Lower lobe of right lung (tissue), 2 donors: ENCODE results near the gene LTBP3. TPM values are rescaled to one million over a fixed set of nuclear protein-coding genes. Genes with fewer than 3 reads are reported as not detected.
A peak's percentile ranks its signal among the peaks of the same experiment; 100 is the strongest.

Source experiments
- ATAC-seq, 2 donors: fragments of 200-7000 bp; cut with Tn5 transposase; one replicate each; pipeline ENCODE4 v1.9.1; 2020 to 2022; ENCODE audit warnings: mild to moderate bottlenecking in 2 of 2, moderate library complexity in 2 of 2
- DNase-seq: peaks from one replicate; pipeline ENCODE4 v3.0.0-alpha.2; 2020
- H3K27ac ChIP-seq: fragments of 200-600 bp; one replicate; pipeline ENCODE4 v1.8.0; 2022
- H3K27me3 ChIP-seq: fragments of 200-600 bp; one replicate; pipeline ENCODE4 v1.8.0; 2022; ENCODE audit warnings: low read depth
- H3K36me3 ChIP-seq: fragments of 200-600 bp; one replicate; pipeline ENCODE4 v1.8.0; 2022; ENCODE audit warnings: mild to moderate bottlenecking
- H3K4me1 ChIP-seq: fragments of 200-600 bp; one replicate; pipeline ENCODE4 v1.8.0; 2022
- H3K4me3 ChIP-seq: fragments of 200-600 bp; one replicate; pipeline ENCODE4 v1.8.0; 2022; ENCODE audit warnings: mild to moderate bottlenecking
- H3K9me3 ChIP-seq: fragments of 200-600 bp; one replicate; pipeline ENCODE4 v1.8.0; 2022
- CTCF ChIP-seq: fragments of 200-600 bp; IDR thresholded peaks from one replicate; pipeline ENCODE4 v1.8.0; 2022; ENCODE audit warnings: antibody characterized with exemption, mild to moderate bottlenecking
- intact Hi-C: fragments of 100-400 bp; cut with DNase I; formaldehyde crosslinking; loops from one replicate; pipeline ENCODE4 v1.11.0; 2022
- total RNA-seq: library from RNA; stranded (reverse); fragmentation: NEBNext Ultra II Directional; extraction: Animal tissue kit (Norgen Biotek cat#: 25700); gene quantifications from one replicate; pipeline ENCODE4 v1.2.1, GENCODE V29; 2021
- donor health status: DM: no; HTN: yes; CAD: no; lungs with severe emphysema.

LTBP3 gene
- total RNA-seq, 1 donor from 2014 or later, result 98.7 TPM

DNA sequence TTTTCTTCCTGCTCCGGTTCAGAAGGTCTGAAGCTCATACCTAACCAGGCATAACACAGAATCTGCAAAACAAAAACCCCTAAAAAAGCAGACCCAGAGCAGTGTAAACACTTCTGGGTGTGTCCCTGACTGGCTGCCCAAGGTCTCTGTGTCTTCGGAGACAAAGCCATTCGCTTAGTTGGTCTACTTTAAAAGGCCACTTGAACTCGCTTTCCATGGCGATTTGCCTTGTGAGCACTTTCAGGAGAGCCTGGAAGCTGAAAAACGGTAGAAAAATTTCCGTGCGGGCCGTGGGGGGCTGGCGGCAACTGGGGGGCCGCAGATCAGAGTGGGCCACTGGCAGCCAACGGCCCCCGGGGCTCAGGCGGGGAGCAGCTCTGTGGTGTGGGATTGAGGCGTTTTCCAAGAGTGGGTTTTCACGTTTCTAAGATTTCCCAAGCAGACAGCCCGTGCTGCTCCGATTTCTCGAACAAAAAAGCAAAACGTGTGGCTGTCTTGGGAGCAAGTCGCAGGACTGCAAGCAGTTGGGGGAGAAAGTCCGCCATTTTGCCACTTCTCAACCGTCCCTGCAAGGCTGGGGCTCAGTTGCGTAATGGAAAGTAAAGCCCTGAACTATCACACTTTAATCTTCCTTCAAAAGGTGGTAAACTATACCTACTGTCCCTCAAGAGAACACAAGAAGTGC is 60.0 kb downstream of the LTBP3 start:
- Histone ChIP-seq H3K36me3 (peaks cover 20% of the 10 kb centered on the region), H3K27ac (peak overlapping the region; percentile 99), H3K4me3 (peak overlapping the region; percentile 71), H3K9me3 (no peaks in the 10 kb centered on the region), H3K27me3 (no peaks in the 10 kb centered on the region), H3K4me1 (peaks cover 38% of the 10 kb centered on the region)
- intact Hi-C loops, result no loop called here
- TF ChIP-seq CTCF, result no peak
- ATAC-seq, result peak; percentile 31 to 49
- DNase-seq, result no peak

DNA sequence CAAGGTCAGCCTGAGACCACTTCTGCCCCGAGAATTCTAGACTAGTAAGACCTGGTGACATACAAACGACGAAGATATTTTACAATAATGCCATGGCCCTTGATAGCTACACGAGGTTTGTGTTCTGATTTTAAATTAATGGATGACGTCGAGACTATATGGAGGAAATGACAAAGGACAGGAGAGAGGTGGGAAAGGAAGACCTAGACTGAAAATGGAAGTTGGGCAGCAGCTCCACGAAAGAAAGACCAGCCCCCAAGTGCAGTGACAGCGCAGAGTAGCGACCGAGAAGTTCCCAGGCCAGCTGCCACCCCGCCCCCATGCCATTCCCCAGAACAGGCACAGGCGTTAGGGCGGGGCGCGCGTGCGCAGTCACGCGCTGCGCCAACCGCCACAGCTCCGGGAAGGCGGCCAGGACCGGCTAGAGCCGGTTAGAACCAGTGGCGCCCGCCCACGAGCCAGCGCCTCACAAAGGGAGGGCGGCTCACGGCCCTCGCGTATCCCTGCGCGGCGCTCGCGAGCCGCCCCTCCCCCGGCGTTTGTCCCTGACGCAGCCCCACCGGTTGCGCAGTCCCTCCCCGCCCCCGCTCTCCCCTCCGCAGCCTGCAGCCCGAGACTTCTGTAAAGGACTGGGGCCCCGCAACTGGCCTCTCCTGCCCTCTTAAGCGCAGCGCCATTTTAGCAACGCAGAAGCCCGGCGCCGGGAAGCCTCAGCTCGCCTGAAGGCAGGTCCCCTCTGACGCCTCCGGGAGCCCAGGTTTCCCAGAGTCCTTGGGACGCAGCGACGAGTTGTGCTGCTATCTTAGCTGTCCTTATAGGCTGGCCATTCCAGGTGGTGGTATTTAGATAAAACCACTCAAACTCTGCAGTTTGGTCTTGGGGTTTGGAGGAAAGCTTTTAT is 60.8 kb downstream of the LTBP3 start:
- TF ChIP-seq CTCF, result no peak
- peak overlapping the region; percentile 71 for H3K4me3 ChIP-seq
- peaks cover 45% of the 10 kb centered on the region for H3K4me1 ChIP-seq
- intact Hi-C loops, result no loop called here
- no peaks in the 10 kb centered on the region for H3K9me3 ChIP-seq
- ATAC-seq, result peak; percentile 88 to 96
- peaks cover 12% of the 10 kb centered on the region for H3K36me3 ChIP-seq
- H3K27ac ChIP-seq, result peak overlapping the region; percentile 99
- DNase-seq, result peak; percentile 99
- H3K27me3 ChIP-seq, result no peaks in the 10 kb centered on the region

DNA sequence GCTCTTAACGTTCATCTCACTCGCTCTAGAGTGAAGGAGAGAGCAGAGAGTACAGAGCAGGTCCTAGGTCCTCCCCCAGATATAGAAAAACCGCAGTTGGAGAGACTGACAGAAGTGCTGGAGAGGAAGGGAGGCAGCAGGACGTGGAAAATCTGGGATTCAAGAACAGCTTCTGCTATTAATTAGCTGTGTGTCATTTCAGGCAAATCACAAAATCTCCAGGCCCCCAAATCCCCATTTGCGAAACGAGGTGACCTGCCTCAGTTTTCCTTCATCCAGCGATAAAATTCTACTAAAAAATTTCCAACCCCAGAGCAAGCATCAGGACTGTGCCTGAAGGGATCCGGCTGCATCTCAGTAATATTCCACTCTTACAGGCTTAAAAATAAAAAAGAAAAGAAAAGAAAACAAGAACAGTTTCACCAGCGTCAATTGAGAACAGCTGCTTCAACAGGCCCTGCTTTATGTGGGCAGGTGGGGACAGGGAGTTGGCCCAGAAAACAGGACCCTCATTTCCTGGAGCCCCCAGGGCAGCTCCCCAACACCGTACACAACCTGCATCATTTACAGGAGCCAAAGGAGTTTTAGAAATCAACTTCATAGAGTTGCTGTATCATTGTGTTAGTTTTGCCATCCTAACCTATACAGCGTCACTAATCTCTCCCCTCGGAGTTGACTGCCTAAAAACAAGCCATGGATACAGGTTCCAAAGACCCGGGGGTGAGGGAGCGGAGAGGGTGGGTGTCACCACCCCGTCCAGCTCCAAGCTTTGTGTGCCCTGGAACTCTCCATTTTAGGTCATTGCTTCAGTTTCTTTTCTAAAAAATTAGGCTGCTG is 61.6 kb downstream of the LTBP3 start:
- no peak for TF ChIP-seq CTCF
- ATAC-seq, result no peak
- Histone ChIP-seq H3K27me3 (no peaks in the 10 kb centered on the region), H3K27ac (peak overlapping the region; percentile 99), H3K4me3 (peak overlapping the region; percentile 30), H3K4me1 (peaks cover 54% of the 10 kb centered on the region), H3K36me3 (peaks cover 4% of the 10 kb centered on the region), H3K9me3 (no peaks in the 10 kb centered on the region)
- DNase-seq, result no peak
- intact Hi-C loops, result no loop called here

GRCh38 chr11:65493367-65494176 is 64.6 kb downstream of the LTBP3 start:
- TF ChIP-seq CTCF, result no peak
- no peaks in the 10 kb centered on the region for H3K9me3 ChIP-seq
- H3K27ac ChIP-seq, result peak overlapping the region; percentile 99
- ATAC-seq (peak; percentile 1 to 28), DNase-seq (peak; percentile 71)
- H3K27me3 ChIP-seq, result no peaks in the 10 kb centered on the region
- peak overlapping the region; percentile 25 for H3K4me3 ChIP-seq
- H3K36me3 ChIP-seq, result no peaks in the 10 kb centered on the region
- peaks cover 84% of the 10 kb centered on the region for H3K4me1 ChIP-seq
- intact Hi-C loops, result no loop called here
